Measurements from ENCODE around the gene PPP1R37. TPM values are rescaled to one million over a fixed set of nuclear protein-coding genes. Genes with fewer than 3 reads are reported as not detected.
A peak's percentile ranks its signal among the peaks of the same experiment; 100 is the strongest.

Gene PPP1R37
- total and polyA plus RNA-seq, 2 of the 13 experiments (the other 11 are each of a cell fraction or from before 2014, with no cell fraction given), result 9.0 to 14.3 TPM

DNA sequence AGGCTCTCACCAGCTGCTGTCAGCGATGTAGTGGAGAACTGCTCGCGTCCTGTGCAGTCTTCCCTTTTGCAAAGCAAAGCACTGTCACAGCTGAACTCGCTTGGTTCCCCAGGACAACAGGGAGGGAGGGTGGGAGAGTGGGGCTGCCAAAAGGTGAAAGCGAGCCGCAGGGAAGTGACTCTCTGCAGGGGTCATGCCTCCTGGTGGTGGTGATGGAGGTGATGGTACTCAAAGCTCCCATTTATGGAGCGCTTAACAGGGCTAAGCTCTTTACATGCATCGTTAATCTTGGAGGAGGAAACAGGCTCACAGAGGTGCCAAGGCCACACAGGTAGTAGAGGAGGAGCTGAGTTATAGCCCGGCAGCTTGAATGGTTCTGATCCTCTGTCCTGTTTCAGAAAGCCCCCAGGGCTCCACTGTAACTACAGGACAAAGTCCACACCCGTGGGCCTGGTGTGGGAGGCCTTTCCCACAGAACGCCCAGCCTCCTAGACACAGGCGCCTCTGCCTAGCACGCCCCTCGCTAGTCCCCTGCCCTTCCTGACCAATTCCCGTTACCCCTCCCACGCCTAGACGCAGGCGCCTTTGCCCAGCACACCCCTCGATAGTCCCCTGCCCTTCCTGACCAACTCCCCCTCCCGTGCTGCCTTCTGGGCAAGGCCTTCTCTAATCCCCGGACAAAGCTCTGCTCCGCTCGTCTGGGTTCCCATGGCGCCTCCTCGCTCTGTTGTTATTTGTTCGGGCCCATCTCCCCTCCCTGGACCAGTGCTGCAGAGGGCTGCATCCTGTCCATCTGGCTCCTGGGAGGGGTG, 10.7 kb downstream of the PPP1R37 start (continued):
- TF ChIP-seq, protein P1, sequence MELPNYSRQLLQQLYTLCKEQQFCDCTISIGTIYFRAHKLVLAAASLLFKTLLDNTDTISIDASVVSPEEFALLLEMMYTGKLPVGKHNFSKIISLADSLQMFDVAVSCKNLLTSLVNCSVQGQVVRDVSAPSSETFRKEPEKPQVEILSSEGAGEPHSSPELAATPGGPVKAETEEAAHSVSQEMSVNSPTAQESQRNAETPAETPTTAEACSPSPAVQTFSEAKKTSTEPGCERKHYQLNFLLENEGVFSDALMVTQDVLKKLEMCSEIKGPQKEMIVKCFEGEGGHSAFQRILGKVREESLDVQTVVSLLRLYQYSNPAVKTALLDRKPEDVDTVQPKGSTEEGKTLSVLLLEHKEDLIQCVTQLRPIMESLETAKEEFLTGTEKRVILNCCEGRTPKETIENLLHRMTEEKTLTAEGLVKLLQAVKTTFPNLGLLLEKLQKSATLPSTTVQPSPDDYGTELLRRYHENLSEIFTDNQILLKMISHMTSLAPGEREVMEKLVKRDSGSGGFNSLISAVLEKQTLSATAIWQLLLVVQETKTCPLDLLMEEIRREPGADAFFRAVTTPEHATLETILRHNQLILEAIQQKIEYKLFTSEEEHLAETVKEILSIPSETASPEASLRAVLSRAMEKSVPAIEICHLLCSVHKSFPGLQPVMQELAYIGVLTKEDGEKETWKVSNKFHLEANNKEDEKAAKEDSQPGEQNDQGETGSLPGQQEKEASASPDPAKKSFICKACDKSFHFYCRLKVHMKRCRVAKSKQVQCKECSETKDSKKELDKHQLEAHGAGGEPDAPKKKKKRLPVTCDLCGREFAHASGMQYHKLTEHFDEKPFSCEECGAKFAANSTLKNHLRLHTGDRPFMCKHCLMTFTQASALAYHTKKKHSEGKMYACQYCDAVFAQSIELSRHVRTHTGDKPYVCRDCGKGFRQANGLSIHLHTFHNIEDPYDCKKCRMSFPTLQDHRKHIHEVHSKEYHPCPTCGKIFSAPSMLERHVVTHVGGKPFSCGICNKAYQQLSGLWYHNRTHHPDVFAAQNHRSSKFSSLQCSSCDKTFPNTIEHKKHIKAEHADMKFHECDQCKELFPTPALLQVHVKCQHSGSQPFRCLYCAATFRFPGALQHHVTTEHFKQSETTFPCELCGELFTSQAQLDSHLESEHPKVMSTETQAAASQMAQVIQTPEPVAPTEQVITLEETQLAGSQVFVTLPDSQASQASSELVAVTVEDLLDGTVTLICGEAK (IDR thresholded peaks at IDR 0.05), result no peak
- TF ChIP-seq, protein P1 (CRISPR knock-in tag; IDR thresholded peaks at IDR 0.05), result no peak
- TF ChIP-seq SMC3 (IDR thresholded peaks at IDR 0.05; ENCODE audit: low read length), result peak; percentile 32; the same call in 1 of the 2 replicates
- peak; percentile 74 for TF ChIP-seq ZFX (CRISPR knock-in tag; IDR thresholded peaks at IDR 0.05; ENCODE audit: low read depth)
- no peak for TF ChIP-seq SP140L (CRISPR knock-in tag; IDR thresholded peaks at IDR 0.05; ENCODE audit: borderline replicate concordance)
- TF ChIP-seq MTA1 (CRISPR knock-in tag; IDR thresholded peaks at IDR 0.05; ENCODE audit: borderline replicate concordance), result peak; percentile 86; the same call in 1 of the 2 replicates
- TF ChIP-seq HDAC1 (CRISPR knock-in tag; IDR thresholded peaks at IDR 0.05), result peak; percentile 69
- TF ChIP-seq FOXO4 (CRISPR knock-in tag; conservative IDR thresholded peaks at IDR 0.05), result no peak
- 0 out of 2 replicates have a peak, but pooled peaks have one; percentile 14 for TF ChIP-seq ZBTB34 (CRISPR knock-in tag; IDR thresholded peaks at IDR 0.05)
- TF ChIP-seq ZNF256 (CRISPR knock-in tag; conservative IDR thresholded peaks at IDR 0.05), result no peak
- TF ChIP-seq HNF4G (IDR thresholded peaks at IDR 0.05; ENCODE audit: borderline replicate concordance, low read depth, low read length), result peak; percentile 84
- peak; percentile 77 for TF ChIP-seq HNF4G (CRISPR knock-in tag; IDR thresholded peaks at IDR 0.05; ENCODE audit: borderline replicate concordance, low read depth)
- TF ChIP-seq KAT8 (CRISPR knock-in tag; IDR thresholded peaks at IDR 0.05), result peak; percentile 56
- no peak; the same call in 1 of the 2 replicates for TF ChIP-seq MEF2D (CRISPR knock-in tag; IDR thresholded peaks at IDR 0.05)
- TF ChIP-seq ASH2L (IDR thresholded peaks at IDR 0.05; ENCODE audit: insufficient read length, low read depth, low read length), result peak; percentile 29

Measured in HepG2 (cell line).